SK-N-SH treated with all-trans-retinoic acid at 6 μM for 48 hours (cell line): ENCODE results near the gene CNEP1R1.

Experiments
- ATAC-seq: fragments of 200-7000 bp; cut with Tn5 transposase; 3 replicates; pipeline ENCODE4 v1.9.1; 2020; ENCODE audit warnings: mild to moderate bottlenecking, moderate library complexity
- ARNTL ChIP-seq: fragments of 450-650 bp; formaldehyde crosslinking; IDR thresholded peaks from 2 replicates; pipeline ENCODE4 v1.5.0; 2020; ENCODE audit warnings: low read depth, mild to moderate bottlenecking, moderate library complexity, borderline replicate concordance
- BACH2 ChIP-seq: fragments of 250-450 bp; sonication (Bioruptor Pico); IDR thresholded peaks from 2 replicates; pipeline ENCODE4 v1.9.0; 2021; ENCODE audit warnings: mild to moderate bottlenecking, borderline replicate concordance
- CSDC2 ChIP-seq: fragments of 250-450 bp; sonication (Bioruptor Pico); IDR thresholded peaks from 2 replicates; pipeline ENCODE4 v1.5.0; 2020; ENCODE audit warnings: mild to moderate bottlenecking, moderate library complexity
- ESRRG ChIP-seq: fragments of 250-450 bp; sonication (Bioruptor Pico); IDR thresholded peaks from 2 replicates; pipeline ENCODE4 v1.6.1; 2021; ENCODE audit warnings: mild to moderate bottlenecking
- GLIS3 ChIP-seq: fragments of 250-450 bp; sonication (Bioruptor Pico); IDR thresholded peaks from 2 replicates; pipeline ENCODE4 v1.5.0; 2020; ENCODE audit warnings: mild to moderate bottlenecking, moderate library complexity
- ISL1 ChIP-seq: fragments of 250-450 bp; sonication (Bioruptor Pico); IDR thresholded peaks from 2 replicates; pipeline ENCODE4 v2.1.2; 2022; ENCODE audit warnings: mild to moderate bottlenecking, moderate library complexity
- OSR1 ChIP-seq: fragments of 250-450 bp; sonication (Bioruptor Pico); IDR thresholded peaks from 2 replicates; pipeline ENCODE4 v1.8.0; 2022; ENCODE audit warnings: moderate library complexity, mild to moderate bottlenecking, inconsistent platforms
- PPARA ChIP-seq: fragments of 250-450 bp; sonication (Bioruptor Pico); IDR thresholded peaks from 2 replicates; pipeline ENCODE4 v1.5.0; 2020; ENCODE audit warnings: mild to moderate bottlenecking, borderline replicate concordance
- RARB ChIP-seq: fragments of 250-450 bp; sonication (Bioruptor Pico); IDR thresholded peaks from 2 replicates; pipeline ENCODE4 v1.8.0; 2021; ENCODE audit warnings: mild to moderate bottlenecking, moderate library complexity
- SNAI2 ChIP-seq: fragments of 250-450 bp; sonication (Bioruptor Pico); IDR thresholded peaks from 2 replicates; pipeline ENCODE4 v1.5.0; 2020; ENCODE audit warnings: mild to moderate bottlenecking, moderate library complexity
- TCF4 ChIP-seq: fragments of 250-450 bp; sonication (Bioruptor Pico); IDR thresholded peaks from 2 replicates; pipeline ENCODE4 v1.8.0; 2021; ENCODE audit warnings: mild to moderate bottlenecking, moderate library complexity, borderline replicate concordance
- TOX ChIP-seq: fragments of 250-450 bp; sonication (Bioruptor Pico); IDR thresholded peaks from 2 replicates; pipeline ENCODE4 v1.8.0; 2021; ENCODE audit warnings: mild to moderate bottlenecking, moderate library complexity, borderline replicate concordance
- ZC3H10 ChIP-seq: fragments of 250-450 bp; sonication (Bioruptor Pico); IDR thresholded peaks from 2 replicates; pipeline ENCODE4 v1.5.1; 2021; ENCODE audit warnings: mild to moderate bottlenecking, moderate library complexity
- ZFP3 ChIP-seq: fragments of 250-450 bp; sonication (Bioruptor Pico); IDR thresholded peaks from 2 replicates; pipeline ENCODE4 v1.5.0; 2020; ENCODE audit warnings: mild to moderate bottlenecking, moderate library complexity
- ZFP30 ChIP-seq: fragments of 450-650 bp; formaldehyde crosslinking; IDR thresholded peaks from 2 replicates; pipeline ENCODE4 v1.5.0; 2022; ENCODE audit warnings: mild to moderate bottlenecking, moderate library complexity
- ZNF70 ChIP-seq: fragments of 450-650 bp; formaldehyde crosslinking; IDR thresholded peaks from 2 replicates; pipeline ENCODE4 v1.5.0; 2020; ENCODE audit warnings: mild to moderate bottlenecking, moderate library complexity
- ZNF8 ChIP-seq: fragments of 450-650 bp; formaldehyde crosslinking; IDR thresholded peaks from 2 replicates; pipeline ENCODE4 v1.5.0; 2020; ENCODE audit warnings: mild to moderate bottlenecking, moderate library complexity
- TF ChIP-seq, protein P1 (sequence below): fragments of 250-450 bp; sonication (Bioruptor Pico); IDR thresholded peaks from 2 replicates; pipeline ENCODE4 v1.8.0; 2020; ENCODE audit warnings: mild to moderate bottlenecking, moderate library complexity, borderline replicate concordance
- TF ChIP-seq, protein P2 (sequence below): fragments of 250-450 bp; sonication (Bioruptor Pico); IDR thresholded peaks from 2 replicates; pipeline ENCODE4 v1.5.1; 2021; ENCODE audit warnings: mild to moderate bottlenecking, moderate library complexity
- TF ChIP-seq, protein P3 (sequence below): fragments of 250-450 bp; sonication (Bioruptor Pico); IDR thresholded peaks from 2 replicates; pipeline ENCODE4 v1.8.0; 2021; ENCODE audit warnings: low read depth, mild to moderate bottlenecking, moderate library complexity, borderline replicate concordance
- TF ChIP-seq, protein P4 (sequence below): fragments of 250-450 bp; sonication (Bioruptor Pico); IDR thresholded peaks from 2 replicates; pipeline ENCODE4 v1.5.0; 2020; ENCODE audit warnings: mild to moderate bottlenecking, moderate library complexity
- TF ChIP-seq, protein P5 (sequence below): fragments of 250-450 bp; sonication (Bioruptor Pico); IDR thresholded peaks from 2 replicates; pipeline ENCODE4 v1.5.1; 2020; ENCODE audit warnings: low read depth, mild to moderate bottlenecking, moderate library complexity

Gene CNEP1R1

DNA sequence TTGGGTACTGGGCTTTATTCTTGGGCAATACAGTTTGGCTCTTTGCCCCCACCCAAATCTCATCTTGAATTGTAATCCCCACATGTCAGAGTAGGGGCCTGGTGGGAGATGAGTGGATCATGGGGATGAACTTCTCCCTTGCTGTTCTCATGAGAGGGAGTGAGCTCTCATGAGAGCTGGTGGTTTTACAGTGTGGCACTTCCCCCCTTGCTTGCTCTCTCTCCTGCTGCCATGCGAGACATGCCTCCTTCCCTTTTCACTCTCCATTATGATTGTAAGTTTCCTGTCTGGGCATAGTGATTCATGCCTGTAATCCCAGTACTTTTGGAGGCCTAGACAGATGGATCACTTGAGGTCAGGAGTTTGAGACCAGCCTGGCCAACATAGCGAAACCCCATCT, 18.1 kb upstream of the CNEP1R1 start:
- TF ChIP-seq ZNF70 (no peak), ISL1 (CRISPR knock-in tag) (no peak), CSDC2 (CRISPR knock-in tag) (no peak), GLIS3 (CRISPR knock-in tag) (no peak), ZC3H10 (no peak), SNAI2 (no peak), ZFP30 (CRISPR knock-in tag) (no peak), ARNTL (CRISPR knock-in tag) (no peak), RARB (CRISPR knock-in tag) (no peak), ZNF8 (no peak), TOX (no peak), BACH2 (CRISPR knock-in tag) (no peak), ZFP3 (no peak), ESRRG (CRISPR knock-in tag) (no peak)
- TF ChIP-seq, protein P1, sequence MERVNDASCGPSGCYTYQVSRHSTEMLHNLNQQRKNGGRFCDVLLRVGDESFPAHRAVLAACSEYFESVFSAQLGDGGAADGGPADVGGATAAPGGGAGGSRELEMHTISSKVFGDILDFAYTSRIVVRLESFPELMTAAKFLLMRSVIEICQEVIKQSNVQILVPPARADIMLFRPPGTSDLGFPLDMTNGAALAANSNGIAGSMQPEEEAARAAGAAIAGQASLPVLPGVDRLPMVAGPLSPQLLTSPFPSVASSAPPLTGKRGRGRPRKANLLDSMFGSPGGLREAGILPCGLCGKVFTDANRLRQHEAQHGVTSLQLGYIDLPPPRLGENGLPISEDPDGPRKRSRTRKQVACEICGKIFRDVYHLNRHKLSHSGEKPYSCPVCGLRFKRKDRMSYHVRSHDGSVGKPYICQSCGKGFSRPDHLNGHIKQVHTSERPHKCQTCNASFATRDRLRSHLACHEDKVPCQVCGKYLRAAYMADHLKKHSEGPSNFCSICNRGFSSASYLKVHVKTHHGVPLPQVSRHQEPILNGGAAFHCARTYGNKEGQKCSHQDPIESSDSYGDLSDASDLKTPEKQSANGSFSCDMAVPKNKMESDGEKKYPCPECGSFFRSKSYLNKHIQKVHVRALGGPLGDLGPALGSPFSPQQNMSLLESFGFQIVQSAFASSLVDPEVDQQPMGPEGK (CRISPR knock-in tag): no peak
- TF ChIP-seq, protein P2, sequence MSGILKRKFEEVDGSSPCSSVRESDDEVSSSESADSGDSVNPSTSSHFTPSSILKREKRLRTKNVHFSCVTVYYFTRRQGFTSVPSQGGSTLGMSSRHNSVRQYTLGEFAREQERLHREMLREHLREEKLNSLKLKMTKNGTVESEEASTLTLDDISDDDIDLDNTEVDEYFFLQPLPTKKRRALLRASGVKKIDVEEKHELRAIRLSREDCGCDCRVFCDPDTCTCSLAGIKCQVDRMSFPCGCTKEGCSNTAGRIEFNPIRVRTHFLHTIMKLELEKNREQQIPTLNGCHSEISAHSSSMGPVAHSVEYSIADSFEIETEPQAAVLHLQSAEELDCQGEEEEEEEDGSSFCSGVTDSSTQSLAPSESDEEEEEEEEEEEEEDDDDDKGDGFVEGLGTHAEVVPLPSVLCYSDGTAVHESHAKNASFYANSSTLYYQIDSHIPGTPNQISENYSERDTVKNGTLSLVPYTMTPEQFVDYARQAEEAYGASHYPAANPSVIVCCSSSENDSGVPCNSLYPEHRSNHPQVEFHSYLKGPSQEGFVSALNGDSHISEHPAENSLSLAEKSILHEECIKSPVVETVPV (CRISPR knock-in tag): no peak
- TF ChIP-seq, protein P3, sequence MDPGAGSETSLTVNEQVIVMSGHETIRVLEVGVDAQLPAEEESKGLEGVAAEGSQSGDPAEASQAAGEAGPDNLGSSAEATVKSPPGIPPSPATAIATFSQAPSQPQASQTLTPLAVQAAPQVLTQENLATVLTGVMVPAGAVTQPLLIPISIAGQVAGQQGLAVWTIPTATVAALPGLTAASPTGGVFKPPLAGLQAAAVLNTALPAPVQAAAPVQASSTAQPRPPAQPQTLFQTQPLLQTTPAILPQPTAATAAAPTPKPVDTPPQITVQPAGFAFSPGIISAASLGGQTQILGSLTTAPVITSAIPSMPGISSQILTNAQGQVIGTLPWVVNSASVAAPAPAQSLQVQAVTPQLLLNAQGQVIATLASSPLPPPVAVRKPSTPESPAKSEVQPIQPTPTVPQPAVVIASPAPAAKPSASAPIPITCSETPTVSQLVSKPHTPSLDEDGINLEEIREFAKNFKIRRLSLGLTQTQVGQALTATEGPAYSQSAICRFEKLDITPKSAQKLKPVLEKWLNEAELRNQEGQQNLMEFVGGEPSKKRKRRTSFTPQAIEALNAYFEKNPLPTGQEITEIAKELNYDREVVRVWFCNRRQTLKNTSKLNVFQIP (CRISPR knock-in tag): no peak
- TF ChIP-seq, protein P4, sequence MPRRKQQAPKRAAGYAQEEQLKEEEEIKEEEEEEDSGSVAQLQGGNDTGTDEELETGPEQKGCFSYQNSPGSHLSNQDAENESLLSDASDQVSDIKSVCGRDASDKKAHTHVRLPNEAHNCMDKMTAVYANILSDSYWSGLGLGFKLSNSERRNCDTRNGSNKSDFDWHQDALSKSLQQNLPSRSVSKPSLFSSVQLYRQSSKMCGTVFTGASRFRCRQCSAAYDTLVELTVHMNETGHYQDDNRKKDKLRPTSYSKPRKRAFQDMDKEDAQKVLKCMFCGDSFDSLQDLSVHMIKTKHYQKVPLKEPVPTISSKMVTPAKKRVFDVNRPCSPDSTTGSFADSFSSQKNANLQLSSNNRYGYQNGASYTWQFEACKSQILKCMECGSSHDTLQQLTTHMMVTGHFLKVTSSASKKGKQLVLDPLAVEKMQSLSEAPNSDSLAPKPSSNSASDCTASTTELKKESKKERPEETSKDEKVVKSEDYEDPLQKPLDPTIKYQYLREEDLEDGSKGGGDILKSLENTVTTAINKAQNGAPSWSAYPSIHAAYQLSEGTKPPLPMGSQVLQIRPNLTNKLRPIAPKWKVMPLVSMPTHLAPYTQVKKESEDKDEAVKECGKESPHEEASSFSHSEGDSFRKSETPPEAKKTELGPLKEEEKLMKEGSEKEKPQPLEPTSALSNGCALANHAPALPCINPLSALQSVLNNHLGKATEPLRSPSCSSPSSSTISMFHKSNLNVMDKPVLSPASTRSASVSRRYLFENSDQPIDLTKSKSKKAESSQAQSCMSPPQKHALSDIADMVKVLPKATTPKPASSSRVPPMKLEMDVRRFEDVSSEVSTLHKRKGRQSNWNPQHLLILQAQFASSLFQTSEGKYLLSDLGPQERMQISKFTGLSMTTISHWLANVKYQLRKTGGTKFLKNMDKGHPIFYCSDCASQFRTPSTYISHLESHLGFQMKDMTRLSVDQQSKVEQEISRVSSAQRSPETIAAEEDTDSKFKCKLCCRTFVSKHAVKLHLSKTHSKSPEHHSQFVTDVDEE (CRISPR knock-in tag): no peak
- ATAC-seq: no peak

DNA sequence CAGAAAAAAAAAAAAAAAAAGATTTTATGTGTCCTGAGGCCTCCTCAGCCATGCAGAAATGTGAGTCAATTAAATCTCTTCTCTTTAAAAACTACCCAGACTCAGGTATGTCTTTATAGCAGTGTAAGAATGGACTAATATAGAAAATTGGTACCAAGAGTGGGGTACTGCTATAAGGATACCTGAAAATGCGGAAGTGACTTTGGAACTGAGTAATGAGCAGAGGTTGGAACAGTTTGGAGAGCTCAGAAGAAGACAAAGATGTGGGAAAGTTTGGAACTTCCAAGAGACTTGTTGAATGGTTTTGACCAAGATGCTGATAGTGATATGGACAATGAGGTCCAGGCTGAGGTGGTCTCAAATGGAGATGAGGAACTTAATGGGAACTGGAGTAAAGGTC, 17.3 kb upstream of the CNEP1R1 start:
- no peak for TF ChIP-seq RARB (CRISPR knock-in tag)
- no peak for TF ChIP-seq SNAI2
- no peak for TF ChIP-seq ESRRG (CRISPR knock-in tag)
- TF ChIP-seq TOX: no peak
- TF ChIP-seq, protein P1 (CRISPR knock-in tag): no peak
- no peak for TF ChIP-seq TCF4
- TF ChIP-seq ARNTL (CRISPR knock-in tag): no peak
- TF ChIP-seq, protein P5, sequence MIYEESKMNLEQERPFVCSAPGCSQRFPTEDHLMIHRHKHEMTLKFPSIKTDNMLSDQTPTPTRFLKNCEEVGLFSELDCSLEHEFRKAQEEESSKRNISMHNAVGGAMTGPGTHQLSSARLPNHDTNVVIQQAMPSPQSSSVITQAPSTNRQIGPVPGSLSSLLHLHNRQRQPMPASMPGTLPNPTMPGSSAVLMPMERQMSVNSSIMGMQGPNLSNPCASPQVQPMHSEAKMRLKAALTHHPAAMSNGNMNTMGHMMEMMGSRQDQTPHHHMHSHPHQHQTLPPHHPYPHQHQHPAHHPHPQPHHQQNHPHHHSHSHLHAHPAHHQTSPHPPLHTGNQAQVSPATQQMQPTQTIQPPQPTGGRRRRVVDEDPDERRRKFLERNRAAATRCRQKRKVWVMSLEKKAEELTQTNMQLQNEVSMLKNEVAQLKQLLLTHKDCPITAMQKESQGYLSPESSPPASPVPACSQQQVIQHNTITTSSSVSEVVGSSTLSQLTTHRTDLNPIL (CRISPR knock-in tag): no peak
- TF ChIP-seq PPARA (CRISPR knock-in tag): no peak
- TF ChIP-seq ZFP30 (CRISPR knock-in tag): no peak
- TF ChIP-seq BACH2 (CRISPR knock-in tag): no peak
- TF ChIP-seq, protein P3 (CRISPR knock-in tag): no peak
- TF ChIP-seq ZNF8: no peak
- TF ChIP-seq OSR1: no peak
- no peak for TF ChIP-seq ZC3H10
- TF ChIP-seq CSDC2 (CRISPR knock-in tag): no peak
- no peak for ATAC-seq
